ENCODE results near the gene C18orf32. TPM values are rescaled to one million over a fixed set of nuclear protein-coding genes. Genes with fewer than 3 reads are reported as not detected.

Gene C18orf32
- total RNA-seq, 5 donors from 2014 or later (not counting 1 experiment from before 2014, with no cell fraction given), result 26.0 to 45.2 (median 40.2) TPM

Other genes starting within 250 kb of the C18orf32 start
- gene DYM, start 26.6 kb downstream of the C18orf32 start, total RNA-seq, result 10 to 100 TPM; 57.5 to 76.8 (median 61.6) TPM
- 1,000 to 10,000 TPM; 2,227 to 2,547 (median 2,295) TPM for gene RPL17, start 5.2 kb upstream of the C18orf32 start, total RNA-seq
- under 1 TPM in 3 of 5 donors, not detected in 2; 0.22 to 0.76 (median 0.26) TPM for gene LIPG, start 74.8 kb upstream of the C18orf32 start, total RNA-seq